ENCODE results near the gene ANP32A. TPM values are rescaled to one million over a fixed set of nuclear protein-coding genes. Genes with fewer than 3 reads are reported as not detected.
A peak's percentile ranks its signal among the peaks of the same experiment; 100 is the strongest.
"Not testable (repeated sequence)": the region's sequence is repeated elsewhere in the genome, so short reads cannot be mapped to it uniquely, and the experiment has no call there.

Gene ANP32A
- polyA plus RNA-seq (ENCODE audit: insufficient read depth in 1 of 5, insufficient read length in 5 of 5, low replicate concordance in 1 of 5), result 100 to 1,000 TPM; 272 to 353 (median 306) TPM
- long read RNA-seq, donor 1, transcript ANP32A-208 (3 exons, 707 nt), result minor isoform, 51 of 194 reads
- long read RNA-seq, donor 1, transcript ANP32A-203 (7 exons, 2,440 nt), result major isoform, 72 of 194 reads
- long read RNA-seq, donor 1, partial matches to known transcripts, result 68 of 194 reads
- long read RNA-seq, donor 1, other reads (novel, unspliced or antisense), result 0 of 194 reads
- long read RNA-seq, donor 2, transcript ANP32A-203 (7 exons, 2,440 nt), result major isoform, 63 of 97 reads
- long read RNA-seq, donor 2, transcript ANP32A-208 (3 exons, 707 nt), result minor isoform, 19 of 97 reads
- long read RNA-seq, donor 2, partial matches to known transcripts, result 7 of 97 reads
- long read RNA-seq, donor 2, other reads (novel, unspliced or antisense), result 7 of 97 reads
- long read RNA-seq, donor 3, transcript ANP32A-208 (3 exons, 707 nt), result minor isoform, 45 of 159 reads
- long read RNA-seq, donor 3, transcript ANP32A-203 (7 exons, 2,440 nt), result major isoform, 47 of 159 reads
- long read RNA-seq, donor 3, partial matches to known transcripts, result 60 of 159 reads
- long read RNA-seq, donor 3, other reads (novel, unspliced or antisense), result 0 of 159 reads
- long read RNA-seq, donor 4, transcript ANP32A-203 (7 exons, 2,440 nt), result major isoform, 39 of 115 reads
- long read RNA-seq, donor 4, transcript ANP32A-208 (3 exons, 707 nt), result minor isoform, 34 of 115 reads
- long read RNA-seq, donor 4, partial matches to known transcripts, result 36 of 115 reads
- long read RNA-seq, donor 4, other reads (novel, unspliced or antisense), result 0 of 115 reads
- long read RNA-seq, donor 5, transcript ANP32A-208 (3 exons, 707 nt), result major isoform, 93 of 241 reads
- long read RNA-seq, donor 5, transcript ANP32A-203 (7 exons, 2,440 nt), result minor isoform, 89 of 241 reads
- long read RNA-seq, donor 5, partial matches to known transcripts, result 45 of 241 reads
- long read RNA-seq, donor 5, other reads (novel, unspliced or antisense), result 9 of 241 reads
- long read RNA-seq, donor 6, transcript ANP32A-203 (7 exons, 2,440 nt), result major isoform, 60 of 139 reads
- long read RNA-seq, donor 6, transcript ANP32A-208 (3 exons, 707 nt), result minor isoform, 46 of 139 reads
- long read RNA-seq, donor 6, partial matches to known transcripts, result 32 of 139 reads
- long read RNA-seq, donor 6, other reads (novel, unspliced or antisense), result 0 of 139 reads
- long read RNA-seq, donor 7, transcript ANP32A-208 (3 exons, 707 nt), result minor isoform, 28 of 106 reads
- long read RNA-seq, donor 7, transcript ANP32A-203 (7 exons, 2,440 nt), result major isoform, 50 of 106 reads
- long read RNA-seq, donor 7, partial matches to known transcripts, result 19 of 106 reads
- long read RNA-seq, donor 7, other reads (novel, unspliced or antisense), result 8 of 106 reads
- long read RNA-seq, donor 8, transcript ANP32A-203 (7 exons, 2,440 nt), result major isoform, 24 of 60 reads
- long read RNA-seq, donor 8, transcript ANP32A-208 (3 exons, 707 nt), result minor isoform, 18 of 60 reads
- long read RNA-seq, donor 8, partial matches to known transcripts, result 14 of 60 reads
- long read RNA-seq, donor 8, other reads (novel, unspliced or antisense), result 0 of 60 reads

DNA sequence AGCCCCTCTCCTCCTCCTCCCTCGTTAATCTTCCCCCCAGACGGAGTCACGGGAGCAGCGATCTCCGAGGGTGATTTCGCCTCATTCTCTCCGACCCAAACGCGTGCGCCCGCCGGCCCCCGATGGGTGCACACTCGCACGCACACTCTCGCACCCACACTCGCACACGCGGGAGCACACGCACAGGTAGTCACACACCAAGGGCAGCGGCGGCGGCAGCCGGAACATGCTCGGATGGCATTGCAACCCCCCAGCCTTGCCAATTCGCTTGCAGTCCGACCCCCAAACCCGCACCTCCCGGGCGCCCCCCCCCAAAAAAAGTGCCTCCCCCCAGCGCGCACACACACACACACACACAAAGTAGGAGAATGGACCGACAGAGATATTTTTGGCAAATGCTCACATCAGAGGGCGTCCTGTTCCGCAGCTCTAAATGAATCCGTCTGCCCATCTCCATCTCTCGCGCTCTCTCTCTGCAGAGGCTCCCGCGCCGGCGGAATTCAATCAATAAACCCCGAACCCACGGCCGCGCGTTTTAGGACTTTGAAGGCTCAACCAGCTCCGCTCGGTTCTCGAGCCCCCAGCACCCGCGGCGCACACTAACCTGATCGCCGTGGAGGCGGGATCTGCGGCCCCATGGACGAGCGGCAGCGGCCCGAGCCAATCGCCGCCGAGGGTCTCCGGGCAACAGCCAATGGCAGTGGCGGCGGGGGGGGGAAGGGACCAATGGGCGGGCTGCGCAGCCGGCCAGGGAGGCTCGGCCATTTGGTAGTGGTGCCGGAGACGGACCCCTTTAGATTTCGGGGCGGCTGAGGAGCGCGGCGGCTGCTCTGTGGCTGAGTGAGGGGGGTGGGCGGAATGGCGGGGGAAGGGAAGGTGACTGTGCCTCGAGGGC is at the start of gene ANP32A:
TSS of gene ANP32A (minus strand) at position 601 of the 895 bp plus-strand sequence. CDS start at position 457, 144 bp downstream.
- peak; percentile 95 to 96 for DNase-seq

DNA sequence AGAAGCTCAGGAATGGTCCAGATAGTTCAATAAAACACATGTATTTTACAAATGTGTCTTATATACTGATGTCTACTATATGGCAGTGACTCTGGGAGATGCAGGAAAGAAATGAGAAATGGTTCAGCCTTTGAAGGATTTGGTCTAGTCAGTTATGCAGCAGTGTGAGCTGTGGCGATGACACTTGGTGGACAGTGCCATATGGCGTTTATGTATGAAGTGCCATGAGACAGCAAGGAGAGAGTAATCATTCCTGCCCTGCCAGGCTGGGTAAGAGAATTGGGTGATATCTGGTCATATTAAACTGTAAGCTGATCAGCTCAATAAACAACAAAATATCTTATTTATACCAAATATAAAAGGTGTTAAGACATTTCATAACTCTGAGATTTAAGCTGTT is 47.6 kb upstream of the ANP32A start:
- no peak for DNase-seq

- no peak for DNase-seq
Observed at GRCh38 chr15:68862415-68862814, 41.7 kb upstream of the ANP32A start.

DNA sequence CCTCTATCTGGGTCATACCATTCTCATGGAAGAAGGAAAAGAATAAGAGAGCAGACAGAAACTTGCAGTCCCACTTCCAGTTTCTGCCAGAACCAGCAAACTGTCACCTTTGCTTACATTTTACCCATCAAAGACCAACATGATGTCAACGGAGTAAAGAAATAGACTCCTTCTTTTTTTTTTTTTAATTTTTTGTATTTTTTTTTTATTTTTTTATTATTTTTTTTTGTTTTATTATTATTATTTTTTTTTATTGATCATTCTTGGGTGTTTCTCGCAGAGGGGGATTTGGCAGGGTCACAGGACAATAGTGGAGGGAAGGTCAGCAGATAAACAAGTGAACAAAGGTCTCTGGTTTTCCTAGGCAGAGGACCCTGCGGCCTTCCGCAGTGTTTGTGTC is 38.0 kb upstream of the ANP32A start:
- not testable (repeated sequence) for DNase-seq

- not testable (repeated sequence) for DNase-seq
Observed at GRCh38 chr15:68857443-68857842, 36.7 kb upstream of the ANP32A start.

DNA sequence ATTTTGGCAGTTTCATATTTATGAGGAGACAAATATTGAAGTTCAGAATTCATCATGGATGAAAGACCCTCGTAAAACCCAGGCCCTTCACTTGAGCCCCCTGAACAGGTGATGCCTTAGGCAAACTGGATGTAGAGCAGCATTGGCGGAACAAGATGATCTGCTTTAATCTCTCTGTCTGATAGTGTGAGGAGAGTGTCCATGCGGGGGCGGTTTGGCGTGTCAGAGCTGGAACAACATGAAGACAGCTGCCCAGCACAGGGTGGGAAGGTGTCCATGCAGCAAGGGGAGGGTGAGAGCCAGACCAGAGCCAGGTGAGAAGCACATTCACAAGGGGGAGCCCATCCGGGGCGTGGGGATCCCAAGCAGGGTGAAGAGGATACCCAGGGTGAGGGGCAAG is 31.8 kb upstream of the ANP32A start:
- DNase-seq, result no peak

GRCh38 chr15:68851971-68852370 is 31.3 kb upstream of the ANP32A start:
- DNase-seq, result no peak

DNA sequence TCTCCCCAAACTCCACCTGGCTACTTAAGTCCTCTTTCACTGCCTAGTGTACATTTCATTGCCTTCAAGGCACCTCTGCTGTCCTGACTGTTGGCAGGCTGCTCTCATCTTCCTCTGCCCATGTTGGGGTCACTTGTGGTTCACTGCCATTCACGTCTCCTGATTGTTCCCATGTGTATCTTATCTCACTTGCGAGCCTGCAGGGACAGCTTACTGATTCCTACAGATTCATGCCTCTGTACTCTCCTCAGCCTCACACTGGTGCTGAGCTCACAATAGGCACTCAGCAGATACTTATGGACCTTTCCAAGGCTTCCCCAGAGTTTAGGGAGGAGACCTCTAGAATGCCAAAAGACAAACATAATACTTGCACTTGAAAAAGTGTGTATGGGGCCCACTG is 28.8 kb upstream of the ANP32A start:
- DNase-seq, result no peak

- DNase-seq, result no peak
Observed at GRCh38 chr15:68846851-68847439, 26.2 kb upstream of the ANP32A start.

- no peak for DNase-seq
Observed at GRCh38 chr15:68844856-68845550, 24.3 kb upstream of the ANP32A start.

DNA sequence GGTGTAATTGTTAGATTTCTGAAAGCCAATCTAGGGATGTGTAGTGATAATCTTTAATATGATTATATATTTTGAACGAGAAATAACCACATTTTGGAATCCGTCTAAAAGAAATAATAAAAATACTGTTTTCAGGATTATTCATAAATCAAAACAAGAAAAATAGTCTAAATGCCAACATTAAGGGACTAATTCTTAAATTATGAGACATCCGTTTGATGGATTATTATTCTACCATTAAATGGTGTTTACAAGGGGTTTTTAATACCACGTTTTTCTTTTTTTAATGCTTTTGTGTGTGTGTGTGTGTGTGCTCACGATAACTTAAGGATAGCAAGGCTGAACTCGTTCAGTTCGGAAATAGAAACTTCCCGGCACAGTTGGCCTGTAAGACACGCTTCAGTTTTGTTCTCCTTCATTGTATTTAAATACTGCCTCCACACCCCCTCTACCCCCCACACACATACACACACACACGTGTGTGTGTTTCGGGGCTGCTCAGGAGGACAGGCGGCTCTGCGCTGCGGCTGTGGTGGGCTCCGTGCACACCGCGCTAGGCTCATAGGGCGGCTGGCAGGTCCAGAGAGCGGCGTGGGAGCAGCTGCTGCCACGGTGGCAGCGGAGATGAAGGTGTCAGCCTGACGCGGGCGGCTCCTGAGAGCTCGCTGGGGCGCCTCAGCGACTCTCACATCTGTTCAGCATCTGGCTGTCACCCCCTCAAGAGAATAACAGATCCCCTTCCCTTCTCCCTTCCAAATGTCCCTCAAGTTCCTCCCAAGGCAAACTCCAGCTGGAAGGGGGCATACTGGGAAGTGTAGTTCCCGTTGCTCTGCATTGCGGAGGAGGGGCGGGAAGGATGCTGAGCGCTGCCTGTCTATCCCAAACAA is 23.0 kb upstream of the ANP32A start:
- peak; percentile 46 to 53 for DNase-seq

- DNase-seq, result no peak
Observed at GRCh38 chr15:68842958-68843357, 22.3 kb upstream of the ANP32A start.

GRCh38 chr15:68834346-68834745 is 13.7 kb upstream of the ANP32A start:
- no peak for DNase-seq

DNA sequence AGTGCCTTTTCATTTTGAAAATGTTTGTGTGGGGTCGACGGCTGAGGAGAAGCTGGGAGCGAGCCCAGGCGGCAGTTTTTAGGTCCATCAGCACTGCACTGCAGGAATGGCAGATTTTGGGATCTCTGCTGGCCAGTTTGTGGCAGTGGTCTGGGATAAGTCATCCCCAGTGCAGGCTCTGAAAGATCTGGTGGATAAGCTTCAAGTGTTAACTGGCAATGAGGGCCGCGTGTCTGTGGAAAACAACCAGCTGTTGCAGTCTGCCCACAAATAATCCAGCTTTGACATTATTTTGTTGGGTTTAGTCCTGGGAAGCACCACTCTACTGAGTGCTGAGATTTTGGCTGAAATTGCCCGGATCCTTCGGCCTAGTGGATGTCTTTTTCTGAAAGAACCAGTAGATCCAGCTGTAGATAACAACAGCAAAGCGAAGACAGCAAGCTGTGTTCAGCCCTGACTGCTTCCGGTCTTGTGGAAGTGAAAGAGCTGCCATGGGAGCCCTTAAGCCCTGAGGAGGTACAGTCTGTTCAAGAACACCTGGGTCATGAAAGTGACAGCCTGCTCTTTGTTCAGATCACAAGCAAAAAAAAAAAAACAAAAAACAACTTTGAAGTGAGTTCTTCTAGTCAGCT is 13.1 kb upstream of the ANP32A start:
- peak; percentile 60 to 66 for DNase-seq

DNA sequence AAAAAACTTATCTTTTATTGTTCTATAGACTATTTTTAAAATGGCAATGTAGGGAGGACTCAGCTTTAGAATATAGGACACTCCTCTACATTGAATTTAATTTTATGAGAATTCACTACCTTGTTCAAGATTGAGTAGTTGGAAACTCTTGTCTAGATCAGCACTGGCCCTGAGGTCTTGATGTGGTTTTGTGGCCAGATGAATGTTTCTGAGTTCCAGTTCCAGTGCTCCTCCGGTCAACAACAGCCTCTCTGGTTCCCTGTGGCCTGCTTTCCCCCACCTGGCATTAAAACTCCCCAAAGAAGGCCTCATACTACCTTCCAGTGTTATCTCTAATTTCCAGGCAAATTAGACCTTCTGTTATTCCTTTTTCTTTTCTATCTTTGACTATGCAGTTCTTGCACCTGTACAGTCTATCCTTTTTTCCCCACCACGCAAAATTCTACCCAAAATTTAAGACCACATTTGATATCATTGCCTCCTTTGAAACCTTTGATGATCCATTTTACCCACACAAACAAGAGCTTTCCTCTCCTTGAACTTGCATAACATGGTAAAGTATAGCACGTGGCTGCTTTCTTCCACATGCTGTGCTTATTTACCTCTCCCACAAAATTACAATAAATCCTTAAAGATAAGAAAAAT is 9.6 kb upstream of the ANP32A start:
- DNase-seq, result no peak

DNA sequence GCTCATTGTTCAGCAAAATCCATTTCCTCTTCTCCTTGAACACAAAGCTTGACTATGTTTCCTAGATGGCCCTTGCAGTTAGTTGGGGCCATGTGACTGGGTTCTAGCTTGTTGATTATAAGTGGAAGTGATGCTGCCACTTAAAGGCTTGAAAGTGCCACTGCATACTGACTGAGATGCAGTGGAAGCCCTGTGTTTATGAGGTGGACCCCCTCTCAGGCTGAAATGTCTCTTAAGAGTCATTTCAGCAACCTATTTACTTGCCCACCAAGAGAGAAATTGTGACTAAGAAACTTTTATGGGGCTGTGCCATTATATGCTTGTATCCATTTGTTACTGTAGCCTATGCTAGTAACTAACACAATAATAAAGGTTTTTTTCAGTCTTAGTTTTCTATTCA is 8.4 kb upstream of the ANP32A start:
- no peak for DNase-seq

GRCh38 chr15:68823561-68823960 is 2.9 kb upstream of the ANP32A start:
- no peak for DNase-seq

All from right lung (tissue), 10 donors.